Activated CD8-positive, alpha-beta memory T cell treated with anti-CD3 and anti-CD28 coated beads for 48 hours (primary cell): ENCODE results near the gene HNRNPU.

ENCODE experiments used
- DNase-seq, 3 experiments: peaks; one replicate each; pipeline ENCODE4 v3.0.0-alpha.2; 2020; ENCODE audit warnings: low read depth in 2 of 3, low spot score in 2 of 3

HNRNPU gene

GRCh38 chr1:244862699-244863490, 1.4 kb downstream of the HNRNPU start:
- DNase-seq: peak; percentile 94 to 95 (median 95)

DNA sequence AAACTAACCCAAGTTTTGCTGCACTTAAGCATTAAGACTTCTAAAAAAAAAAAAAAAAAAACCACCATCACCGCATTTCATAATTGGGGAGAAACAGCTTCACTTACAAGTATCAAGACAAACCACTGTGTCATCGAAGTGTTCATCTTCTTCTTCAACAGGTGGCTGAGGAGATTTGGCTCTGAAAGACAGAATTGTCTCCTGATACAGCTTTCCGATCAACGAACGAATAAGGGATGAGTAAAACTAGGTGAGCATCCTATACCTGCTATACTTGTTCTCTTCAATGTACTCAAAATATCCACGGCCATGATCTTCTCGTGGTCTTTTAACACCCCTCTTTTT, 2.0 kb downstream of the HNRNPU start:
- DNase-seq: no peak

DNA sequence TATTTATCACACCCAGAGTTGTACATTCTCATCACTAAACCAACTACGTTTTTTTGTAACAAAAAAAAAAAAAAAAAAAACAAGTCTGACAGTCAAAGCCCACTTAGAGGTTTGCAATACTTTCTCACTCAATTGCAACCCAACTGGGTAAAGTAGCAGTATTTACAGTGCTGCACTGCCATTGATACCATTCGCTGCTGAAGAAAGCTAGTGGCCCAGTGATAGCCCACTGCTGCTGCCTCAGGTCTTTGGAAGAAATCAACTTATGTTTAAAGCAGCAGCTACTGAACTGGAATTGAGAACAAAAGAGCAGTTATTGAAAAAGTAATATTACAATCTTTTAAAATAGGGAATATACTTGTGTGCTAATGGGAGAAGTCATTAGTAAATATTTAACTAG, 2.7 kb downstream of the HNRNPU start:
- no peak for DNase-seq

GRCh38 chr1:244860914-244861610, 3.3 kb downstream of the HNRNPU start:
- DNase-seq: no peak

GRCh38 chr1:244860078-244860477, 4.3 kb downstream of the HNRNPU start:
- DNase-seq: no peak

DNA sequence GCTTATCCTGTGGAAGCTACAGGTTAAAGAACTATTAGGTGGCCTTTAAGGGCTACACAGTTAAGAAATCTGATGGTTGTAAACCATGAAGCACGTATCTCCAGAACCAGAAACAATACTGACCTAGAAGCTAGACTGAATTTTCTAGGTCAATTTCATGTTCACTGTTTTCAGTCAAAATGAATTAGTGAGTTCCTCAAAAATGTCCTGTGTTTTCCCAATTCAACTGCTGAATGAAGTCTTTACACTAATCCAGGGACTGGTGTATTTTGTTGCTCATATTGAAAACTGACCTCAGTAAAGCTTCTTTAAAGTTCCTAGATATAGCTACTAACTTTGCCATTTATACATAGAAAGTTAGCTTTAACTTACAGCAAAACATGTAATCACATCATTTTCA, 6.0 kb downstream of the HNRNPU start:
- no peak for DNase-seq

GRCh38 chr1:244857761-244858160, 6.6 kb downstream of the HNRNPU start:
- DNase-seq: no peak

- no peak for DNase-seq
Measured at GRCh38 chr1:244854865-244855578, 9.3 kb downstream of the HNRNPU start.

- no peak for DNase-seq
Measured at GRCh38 chr1:244854166-244854565, 10.2 kb downstream of the HNRNPU start.

- no peak for DNase-seq
Measured at GRCh38 chr1:244852694-244853093, 11.6 kb downstream of the HNRNPU start.

GRCh38 chr1:244851546-244852231, 12.7 kb downstream of the HNRNPU start:
- no peak for DNase-seq

GRCh38 chr1:244850896-244851295, 13.4 kb downstream of the HNRNPU start:
- no peak for DNase-seq

DNA sequence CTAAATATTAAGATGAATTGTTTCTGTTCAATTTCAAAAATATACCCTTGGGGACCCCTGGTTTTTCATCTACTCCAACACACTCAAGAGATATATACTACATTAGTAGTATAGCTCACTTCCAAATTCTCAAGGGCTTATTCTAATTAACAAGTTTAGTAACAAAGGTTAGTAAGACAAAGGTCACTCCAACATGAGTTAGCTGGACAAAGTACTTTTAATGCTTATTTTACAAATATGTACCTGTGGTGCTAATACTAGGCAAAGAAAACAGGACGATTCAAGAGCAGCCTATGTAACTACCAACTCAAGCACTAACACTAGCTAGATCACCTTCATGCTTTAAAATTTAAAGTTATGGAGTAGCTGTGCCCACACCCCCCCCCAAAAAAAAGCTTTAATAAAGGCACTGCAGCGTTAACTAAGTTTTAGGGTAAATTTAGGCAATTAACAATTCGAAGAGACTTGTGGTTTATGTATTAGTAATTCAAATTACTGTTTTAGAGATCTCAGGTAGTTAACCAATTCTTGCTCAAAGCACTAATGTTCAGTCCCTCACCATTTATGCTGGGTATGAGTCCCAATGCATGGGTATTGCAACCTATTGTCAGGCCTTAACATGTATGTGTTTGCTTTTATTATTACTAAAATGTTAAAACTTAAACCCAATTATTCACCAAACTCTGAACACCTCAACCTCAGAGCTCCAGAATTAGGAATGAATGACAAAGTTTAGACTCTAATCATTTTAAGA, 14.1 kb downstream of the HNRNPU start:
- no peak for DNase-seq

DNA sequence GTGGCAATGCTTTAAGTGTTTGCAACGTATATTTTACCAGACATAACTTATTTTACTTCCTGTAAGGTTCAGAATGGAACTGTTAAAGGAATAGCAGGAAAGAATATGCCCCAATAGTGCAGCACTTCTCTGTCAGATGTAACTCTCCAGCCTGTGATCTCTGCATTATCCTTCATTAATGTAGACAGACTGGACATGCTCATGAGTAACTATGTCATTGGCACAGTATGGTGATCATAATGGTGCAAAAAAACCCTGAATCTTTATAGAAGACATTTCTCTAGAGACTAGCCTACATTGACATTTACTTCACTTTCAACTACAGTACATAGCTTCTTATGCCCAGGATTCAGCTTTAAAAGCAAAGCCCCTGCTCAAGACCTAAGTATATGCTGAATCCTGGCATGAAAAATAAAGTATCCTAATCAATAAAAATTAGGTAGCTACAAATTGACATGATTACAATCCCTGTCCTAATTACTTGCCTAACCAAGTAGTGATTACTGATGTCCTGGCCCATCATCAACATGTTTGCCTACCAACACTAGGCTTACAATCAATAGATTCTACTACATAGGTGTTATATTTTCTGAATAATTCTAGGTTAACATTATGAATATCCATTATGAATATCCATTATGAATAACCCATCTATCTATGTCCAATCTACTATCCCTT, 15.0 kb downstream of the HNRNPU start:
- no peak for DNase-seq

- no peak for DNase-seq
Measured at GRCh38 chr1:244846653-244847052, 17.7 kb downstream of the HNRNPU start.

GRCh38 chr1:244844155-244845121, 19.9 kb downstream of the HNRNPU start:
- no peak for DNase-seq

DNA sequence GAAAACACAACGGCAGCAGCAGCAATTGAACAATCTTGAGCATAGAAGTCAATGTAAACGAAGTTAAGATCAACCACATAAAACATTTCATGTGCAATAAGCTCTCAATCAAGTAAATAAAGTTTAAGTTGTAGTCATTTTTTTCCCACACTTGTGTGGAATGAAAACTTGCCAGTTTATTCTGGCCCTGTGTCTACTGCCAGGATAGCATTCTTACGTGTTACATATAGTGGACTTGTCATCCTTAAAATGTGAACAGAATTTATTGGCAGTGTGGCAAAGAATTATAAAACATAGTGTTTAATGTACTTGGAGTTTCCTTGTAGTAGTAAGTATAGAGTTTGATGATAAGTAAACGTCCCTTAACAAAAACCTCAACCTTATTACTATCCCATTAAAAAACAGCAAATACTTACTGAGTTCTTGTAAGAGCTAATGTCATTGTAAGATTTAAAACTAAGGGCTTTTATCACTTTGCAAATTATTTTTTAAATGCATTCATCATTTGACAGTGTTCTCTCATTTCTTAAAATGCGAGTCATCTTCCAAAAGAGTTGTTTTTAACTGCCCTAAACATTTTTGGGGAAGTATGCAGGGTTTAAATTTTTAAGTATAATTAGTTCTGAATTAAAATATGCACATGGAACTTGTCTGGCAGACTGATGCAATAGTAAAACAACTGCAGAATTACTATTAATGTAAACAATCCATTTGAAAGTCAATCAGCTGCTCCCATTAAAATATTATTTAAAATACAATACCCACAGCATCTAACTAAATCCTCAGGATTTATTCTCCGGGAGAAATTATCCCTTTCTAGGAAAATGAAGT, 21.0 kb downstream of the HNRNPU start:
- DNase-seq: no peak

DNA sequence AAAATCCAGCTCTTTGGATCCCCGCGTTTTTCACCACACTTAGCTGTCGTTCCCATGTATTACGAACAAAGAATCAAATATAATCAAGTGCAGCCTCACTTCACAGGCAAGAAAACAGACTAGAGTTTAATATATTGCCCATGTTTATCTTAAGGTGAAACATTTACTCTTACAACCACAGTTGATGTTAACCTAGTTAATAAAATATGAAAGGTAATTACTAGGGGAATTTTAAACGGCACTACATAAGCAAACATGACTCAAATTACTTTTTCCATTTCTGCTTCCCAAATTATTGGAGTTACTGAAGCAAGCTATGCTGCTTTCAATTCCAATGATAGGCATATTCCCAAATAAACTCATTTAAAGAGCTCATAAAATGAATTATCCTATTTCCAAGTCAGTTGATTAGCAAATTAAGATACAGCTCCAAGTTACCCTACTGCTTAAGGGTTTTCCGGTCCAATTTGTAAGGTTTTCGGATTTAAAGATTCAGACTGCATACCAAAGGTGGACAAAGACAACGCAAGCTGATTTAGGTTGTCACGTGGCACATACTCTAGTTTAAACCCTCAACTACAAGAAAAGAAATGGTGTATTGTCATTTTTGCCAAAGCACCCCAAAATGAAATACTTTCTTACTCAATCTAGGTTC, 22.9 kb downstream of the HNRNPU start:
- no peak for DNase-seq
